ENCODE data around the gene SMARCA2.

The SMARCA2 gene

DNA sequence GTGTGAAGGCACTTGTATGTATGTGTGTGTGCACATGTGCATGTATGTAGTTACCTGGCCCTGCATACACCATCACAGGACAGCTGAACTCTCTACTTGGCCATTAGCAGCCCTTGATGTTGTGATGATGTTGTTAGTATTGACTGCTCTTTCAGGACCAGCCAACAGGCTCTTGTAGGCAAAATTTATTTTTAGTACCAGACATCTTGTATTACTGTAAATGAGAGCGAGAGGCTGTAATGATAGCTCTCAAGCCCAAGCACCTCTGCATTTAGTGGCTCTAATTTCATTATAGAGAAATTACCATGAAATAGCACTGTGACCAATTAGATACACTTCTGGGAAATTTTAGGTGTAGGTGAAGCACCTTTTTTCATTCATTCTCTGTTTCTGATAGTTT lies 158.0 kb downstream of the SMARCA2 start:
- Histone ChIP-seq H3K9me2 (ENCODE audit: low read depth, low read length) (no peaks in the 10 kb centered on the region), H3K9me3 (ENCODE audit: low read length) (no peaks in the 10 kb centered on the region), H3K9ac (ENCODE audit: low read length) (no peak overlapping the region), H3K27me3 (ENCODE audit: insufficient read depth, low read length) (no peaks in the 10 kb centered on the region), H3K36me3 (ENCODE audit: insufficient read depth, low read length) (peaks cover 55% of the 10 kb centered on the region), H3K79me2 (ENCODE audit: insufficient read depth, low read length) (no peaks in the 10 kb centered on the region), H3F3A (ENCODE audit: insufficient read depth, low read length) (no peaks in the 10 kb centered on the region), H3K4me3 (ENCODE audit: low read depth, low read length, poor library complexity, severe bottlenecking) (no peak overlapping the region), H3K4me1 (ENCODE audit: insufficient read depth, low read length, severe bottlenecking) (peaks cover 4% of the 10 kb centered on the region), H3K27ac (ENCODE audit: low read depth, low read length, poor library complexity, severe bottlenecking) (no peak overlapping the region), H4K20me1 (ENCODE audit: insufficient read depth, low read length) (no peaks in the 10 kb centered on the region), H3K4me2 (ENCODE audit: low read length) (no peak overlapping the region), H2AFZ (ENCODE audit: low read length) (no peak overlapping the region)
- TF ChIP-seq EZH2 (IDR thresholded peaks at IDR 0.05; ENCODE audit: borderline replicate concordance, low read length) (no peak), CTCF (IDR thresholded peaks at IDR 0.05; ENCODE audit: low read length) (no peak)

GRCh38 chr9:2173861-2174260 lies 158.7 kb downstream of the SMARCA2 start:
- H4K20me1 ChIP-seq (ENCODE audit: insufficient read depth, low read length) = no peaks in the 10 kb centered on the region
- H2AFZ ChIP-seq (ENCODE audit: low read length) = no peak overlapping the region
- H3K9me2 ChIP-seq (ENCODE audit: low read depth, low read length) = no peaks in the 10 kb centered on the region
- no peak for TF ChIP-seq EZH2 (IDR thresholded peaks at IDR 0.05; ENCODE audit: borderline replicate concordance, low read length)
- TF ChIP-seq CTCF (IDR thresholded peaks at IDR 0.05; ENCODE audit: low read length) = no peak
- no peak overlapping the region for H3K4me2 ChIP-seq (ENCODE audit: low read length)
- H3K27me3 ChIP-seq (ENCODE audit: insufficient read depth, low read length) = no peaks in the 10 kb centered on the region
- no peak overlapping the region for H3K27ac ChIP-seq (ENCODE audit: low read depth, low read length, poor library complexity, severe bottlenecking)
- H3K36me3 ChIP-seq (ENCODE audit: insufficient read depth, low read length) = peaks cover 48% of the 10 kb centered on the region
- no peaks in the 10 kb centered on the region for H3F3A ChIP-seq (ENCODE audit: insufficient read depth, low read length)
- peaks cover 9% of the 10 kb centered on the region for H3K4me1 ChIP-seq (ENCODE audit: insufficient read depth, low read length, severe bottlenecking)
- H3K9me3 ChIP-seq (ENCODE audit: low read length) = no peaks in the 10 kb centered on the region
- H3K9ac ChIP-seq (ENCODE audit: low read length) = no peak overlapping the region
- no peaks in the 10 kb centered on the region for H3K79me2 ChIP-seq (ENCODE audit: insufficient read depth, low read length)
- no peak overlapping the region for H3K4me3 ChIP-seq (ENCODE audit: low read depth, low read length, poor library complexity, severe bottlenecking)

DNA sequence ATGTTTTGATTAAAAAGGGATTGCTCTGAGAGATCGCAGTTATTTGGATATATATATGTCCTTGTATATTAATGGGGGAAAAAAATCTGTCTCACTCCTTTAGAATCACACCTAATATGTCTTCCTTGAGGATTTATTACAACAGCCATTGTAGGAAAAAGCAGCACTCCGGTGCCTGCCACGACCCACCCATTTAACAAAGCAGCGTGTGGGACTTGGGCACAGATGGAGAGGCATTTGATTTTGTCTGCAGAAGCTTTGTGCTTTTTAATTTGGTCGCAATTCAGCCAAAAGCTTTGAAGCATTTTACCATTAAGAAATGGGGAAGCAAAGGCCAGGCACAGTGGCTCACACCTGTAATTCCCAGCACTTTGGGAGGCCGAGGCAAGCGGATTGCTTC lies 159.2 kb downstream of the SMARCA2 start:
- no peak overlapping the region for H2AFZ ChIP-seq (ENCODE audit: low read length)
- H3K9me3 ChIP-seq (ENCODE audit: low read length) = no peaks in the 10 kb centered on the region
- H3K79me2 ChIP-seq (ENCODE audit: insufficient read depth, low read length) = no peaks in the 10 kb centered on the region
- no peak overlapping the region for H3K4me2 ChIP-seq (ENCODE audit: low read length)
- H3F3A ChIP-seq (ENCODE audit: insufficient read depth, low read length) = no peaks in the 10 kb centered on the region
- H3K36me3 ChIP-seq (ENCODE audit: insufficient read depth, low read length) = peaks cover 44% of the 10 kb centered on the region
- H3K27me3 ChIP-seq (ENCODE audit: insufficient read depth, low read length) = no peaks in the 10 kb centered on the region
- H3K27ac ChIP-seq (ENCODE audit: low read depth, low read length, poor library complexity, severe bottlenecking) = no peak overlapping the region
- no peak overlapping the region for H3K4me3 ChIP-seq (ENCODE audit: low read depth, low read length, poor library complexity, severe bottlenecking)
- H4K20me1 ChIP-seq (ENCODE audit: insufficient read depth, low read length) = no peaks in the 10 kb centered on the region
- no peaks in the 10 kb centered on the region for H3K9me2 ChIP-seq (ENCODE audit: low read depth, low read length)
- peaks cover 9% of the 10 kb centered on the region for H3K4me1 ChIP-seq (ENCODE audit: insufficient read depth, low read length, severe bottlenecking)
- TF ChIP-seq EZH2 (IDR thresholded peaks at IDR 0.05; ENCODE audit: borderline replicate concordance, low read length) (no peak), CTCF (IDR thresholded peaks at IDR 0.05; ENCODE audit: low read length) (no peak)
- no peak overlapping the region for H3K9ac ChIP-seq (ENCODE audit: low read length)
